GM20431 (cell line): ENCODE measurements around the gene SLC35A2.

Experiments used
- in situ Hi-C: fragments of 300-500 bp; cut with MseI, MboI; formaldehyde crosslinking; loops from one replicate; pipeline ENCODE4 v1.15.0; 2020; ENCODE audit warnings: low sequenced_read_pairs; ENCODE audit not compliant: unreplicated experiment

Gene SLC35A2

GRCh38 chrX:48933757-48934156 lies 22.3 kb upstream of the SLC35A2 start:
- in situ Hi-C loops, result no loop called here

GRCh38 chrX:48927736-48928382 lies 16.4 kb upstream of the SLC35A2 start:
- in situ Hi-C loops, result no loop called here

- in situ Hi-C loops, result no loop called here
Observed at GRCh38 chrX:48927123-48927522, 15.7 kb upstream of the SLC35A2 start.

- in situ Hi-C loops, result no loop called here
Observed at GRCh38 chrX:48924270-48924669, 12.8 kb upstream of the SLC35A2 start.

GRCh38 chrX:48923771-48924170 lies 12.3 kb upstream of the SLC35A2 start:
- in situ Hi-C loops, result no loop called here

DNA sequence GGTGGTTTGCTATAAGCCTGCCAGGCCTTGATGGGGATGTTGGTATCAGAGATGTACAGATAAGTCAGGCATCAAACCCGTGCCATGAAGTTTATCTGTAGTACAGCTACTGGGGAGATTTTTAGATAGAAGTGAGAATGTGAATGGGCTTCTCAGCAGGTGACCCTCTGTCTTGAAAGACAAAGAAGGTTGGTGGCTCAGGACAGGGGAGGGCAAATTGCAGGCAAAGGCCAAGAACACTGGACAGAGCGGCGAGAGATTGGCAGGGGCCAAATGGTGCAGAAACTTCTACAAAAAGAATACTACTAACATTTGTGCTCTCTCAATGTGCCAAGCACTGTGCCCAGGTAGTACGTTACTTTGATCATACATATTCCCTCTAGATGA lies 9.3 kb upstream of the SLC35A2 start:
- in situ Hi-C loops, result no loop called here

GRCh38 chrX:48919947-48920717 lies 8.7 kb upstream of the SLC35A2 start:
- in situ Hi-C loops, result no loop called here

DNA sequence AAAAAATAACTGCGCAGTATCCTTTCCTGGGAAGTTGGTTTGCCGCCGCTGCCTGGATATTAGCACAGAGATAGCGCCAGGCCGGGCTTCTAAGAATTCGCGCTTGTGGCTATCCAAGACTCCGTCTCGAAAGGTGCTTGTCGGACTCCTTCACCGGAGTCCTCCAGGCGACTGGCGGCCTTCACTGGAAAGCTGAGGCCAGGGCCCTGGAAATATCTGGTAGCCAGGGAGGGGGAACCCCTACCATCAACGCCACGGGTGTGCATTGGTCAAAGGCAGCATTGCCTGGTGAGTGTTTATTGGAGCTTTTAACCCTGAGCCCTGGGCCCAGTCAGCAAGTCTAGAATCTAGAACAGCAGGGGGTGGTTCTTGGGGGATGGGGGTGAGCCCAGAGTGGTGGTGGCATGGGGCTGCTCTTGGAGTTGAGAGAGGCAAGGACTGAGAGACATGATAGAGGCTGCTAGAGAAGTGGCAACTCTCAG lies 8.0 kb upstream of the SLC35A2 start:
- in situ Hi-C loops, result no loop called here

DNA sequence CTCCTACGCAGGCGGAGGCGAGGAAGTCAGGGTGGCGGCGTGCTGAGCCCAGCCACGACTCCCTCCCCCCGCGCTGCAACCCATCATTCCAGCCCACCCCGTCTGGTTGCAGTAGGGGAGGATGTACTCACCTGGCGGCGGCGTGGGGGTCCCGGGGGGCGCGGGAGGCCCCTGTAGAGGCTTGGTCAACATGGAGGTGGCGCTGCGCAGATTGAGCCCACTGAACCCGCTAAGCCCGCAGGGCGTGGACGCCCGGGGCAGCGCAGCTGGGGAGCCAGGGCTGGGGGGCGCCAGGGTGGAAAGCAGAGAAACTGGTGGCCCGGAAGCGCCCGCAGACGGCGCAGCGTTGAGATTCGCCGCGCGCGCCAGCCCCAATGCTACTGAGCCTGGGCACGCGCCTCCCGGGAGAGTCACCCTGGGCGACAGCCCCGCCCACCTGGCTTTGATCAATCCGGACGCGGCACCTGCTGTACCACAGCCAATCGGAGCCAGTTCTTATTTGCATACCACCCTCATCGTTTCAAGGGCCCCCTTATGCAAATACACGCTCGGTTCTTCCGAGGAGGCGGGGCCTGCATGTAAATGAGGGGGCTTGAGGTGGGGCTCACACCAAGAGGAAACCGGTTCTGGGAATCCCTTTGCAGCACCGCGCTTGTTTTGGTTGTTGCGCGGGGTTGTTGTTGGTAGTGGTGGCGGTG lies 7.3 kb upstream of the SLC35A2 start, which contains the start of gene PIM2:
Gene PIM2 (minus strand): TSS at position 382 of the 698 bp plus-strand sequence. CDS start 190 bp downstream, at position 192.
- in situ Hi-C loops, result no loop called here

DNA sequence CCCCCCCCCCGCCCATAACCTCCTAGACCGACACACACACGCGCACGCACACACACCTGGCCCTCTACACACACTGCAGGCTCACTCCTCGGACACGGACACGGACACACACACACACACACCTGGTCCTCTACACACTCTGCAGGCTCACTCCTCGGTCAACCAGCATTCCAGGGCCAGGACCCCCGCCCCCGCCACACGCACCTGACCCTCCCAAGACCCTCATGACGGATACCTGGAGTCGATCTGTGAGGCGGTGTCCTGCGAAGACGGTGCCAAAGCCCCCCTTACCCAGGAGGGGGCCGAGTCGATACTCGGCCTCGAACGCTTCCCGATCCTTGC lies 6.8 kb upstream of the SLC35A2 start:
- in situ Hi-C loops, result no loop called here

DNA sequence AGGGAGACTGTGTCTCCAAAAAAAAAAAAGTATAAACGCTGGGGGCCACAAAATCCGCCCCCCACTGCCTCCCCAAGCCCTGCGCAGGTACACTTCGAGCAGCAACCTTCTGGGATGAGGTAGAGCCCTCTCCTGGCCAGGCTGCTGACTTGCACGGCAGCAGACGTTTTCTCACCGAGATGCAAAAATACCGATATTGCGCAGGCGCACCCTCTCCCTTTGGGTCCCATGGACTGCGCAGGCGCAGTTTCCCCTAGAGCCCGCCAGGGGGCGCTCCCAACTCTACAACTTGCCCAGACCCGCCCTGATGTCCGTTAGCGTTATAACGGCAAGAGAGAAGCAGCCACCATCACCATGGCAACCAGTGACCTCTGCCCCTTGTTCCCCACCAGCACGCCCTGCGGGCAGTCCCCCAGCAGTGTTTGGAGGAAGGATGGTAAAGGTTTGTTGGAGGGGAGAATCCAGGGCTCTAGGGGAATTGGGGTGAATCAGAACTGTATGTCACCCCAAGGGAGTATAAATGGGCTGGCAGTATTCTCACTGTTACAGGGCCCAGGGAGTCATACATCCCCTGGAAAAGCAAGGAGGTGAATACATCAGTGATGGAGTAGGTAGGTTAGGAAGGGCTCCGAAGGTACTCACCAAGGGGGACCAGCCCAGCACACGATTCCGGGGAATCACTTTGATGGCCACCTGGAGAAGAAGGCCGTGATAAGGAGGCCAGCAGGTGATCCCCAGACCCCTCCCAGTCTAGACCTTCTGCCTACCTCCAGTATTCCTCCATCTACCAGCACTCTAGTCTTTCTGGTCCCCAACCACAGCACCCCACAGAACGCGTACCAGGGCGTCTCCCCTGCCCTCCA lies 5.9 kb upstream of the SLC35A2 start:
- in situ Hi-C loops, result no loop called here

GRCh38 chrX:48914593-48915493 lies 3.4 kb upstream of the SLC35A2 start:
- in situ Hi-C loops, result no loop called here

DNA sequence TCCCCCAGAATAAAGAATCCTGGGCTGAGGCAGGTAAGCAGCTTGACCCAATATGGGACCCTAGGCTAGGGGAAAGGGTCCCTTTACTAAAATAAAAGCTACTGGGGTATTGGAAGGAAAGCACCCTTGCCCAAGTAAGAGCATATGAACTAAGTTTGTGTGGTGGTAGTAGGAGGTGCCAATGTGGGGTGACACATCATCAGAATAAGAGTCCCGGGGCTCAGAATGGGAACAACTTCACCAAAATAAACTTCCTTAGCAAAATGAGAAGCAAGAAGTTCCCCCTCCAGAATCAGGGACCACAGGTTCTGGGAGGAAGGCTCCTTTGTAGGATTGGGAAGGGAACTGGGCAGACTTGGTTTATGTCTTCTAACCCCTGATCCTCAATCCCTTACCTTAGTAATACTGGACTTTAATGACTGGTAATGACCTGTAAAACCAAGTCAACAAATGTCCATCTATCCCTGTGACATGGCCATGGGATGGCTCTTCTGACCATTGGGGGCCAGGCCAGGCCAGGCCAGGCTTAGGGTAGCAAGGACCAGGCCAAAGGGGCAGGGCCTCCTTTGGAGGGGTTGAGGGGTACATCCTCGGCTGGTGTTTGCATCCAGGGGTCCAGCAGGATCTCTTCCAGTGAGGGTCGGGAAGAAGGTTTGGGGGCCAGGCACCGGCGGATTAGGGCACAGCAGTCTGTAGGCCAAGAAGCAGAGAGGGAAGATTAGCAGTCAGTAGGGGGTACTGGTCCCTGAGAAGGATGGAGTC lies 2.3 kb upstream of the SLC35A2 start:
- in situ Hi-C loops, result no loop called here

DNA sequence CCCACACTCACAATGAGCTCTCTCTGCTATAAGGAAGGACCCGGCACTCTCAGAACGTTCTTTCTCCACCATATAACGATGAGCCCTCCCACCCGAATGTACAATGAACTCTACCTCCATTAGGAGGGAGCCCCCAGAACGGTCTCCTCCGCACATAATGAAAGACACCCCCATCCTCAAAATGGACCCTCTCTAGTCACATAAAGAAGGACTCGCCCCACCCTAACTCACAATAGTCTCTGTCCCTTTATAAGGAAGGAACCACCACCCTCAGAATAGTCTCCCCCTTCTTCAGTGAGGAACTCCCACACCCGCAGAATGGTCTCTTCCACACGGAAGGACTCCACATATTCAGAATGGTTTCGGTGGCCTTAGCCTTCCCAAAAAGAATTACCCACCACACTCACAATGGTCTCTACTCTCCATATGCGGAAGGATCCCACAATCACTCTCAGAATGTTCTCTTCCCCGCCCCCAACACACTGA lies 477 bp downstream of the SLC35A2 start:
- in situ Hi-C loops, result no loop called here

- in situ Hi-C loops, result no loop called here
Observed at GRCh38 chrX:48909703-48910294, 1.6 kb downstream of the SLC35A2 start.

DNA sequence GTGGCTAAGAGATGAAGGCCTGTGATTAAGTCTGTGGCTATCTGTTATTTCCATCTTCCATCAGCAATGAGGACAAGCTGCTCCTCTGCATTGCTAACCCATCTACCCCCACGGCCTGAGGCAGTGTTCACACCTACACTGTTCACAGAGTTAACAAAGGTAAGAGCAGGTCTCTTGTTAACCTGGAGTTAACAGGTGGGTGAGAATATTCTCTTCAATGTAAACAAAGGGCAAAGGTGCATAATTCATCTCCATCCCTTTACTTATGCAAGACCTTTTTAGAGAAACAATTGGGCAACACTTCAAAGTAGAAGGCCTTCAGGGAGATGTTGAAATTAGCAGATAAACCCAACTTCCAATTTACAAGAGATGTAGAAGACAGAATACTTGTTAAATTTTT lies 2.8 kb downstream of the SLC35A2 start:
- in situ Hi-C loops, result no loop called here

DNA sequence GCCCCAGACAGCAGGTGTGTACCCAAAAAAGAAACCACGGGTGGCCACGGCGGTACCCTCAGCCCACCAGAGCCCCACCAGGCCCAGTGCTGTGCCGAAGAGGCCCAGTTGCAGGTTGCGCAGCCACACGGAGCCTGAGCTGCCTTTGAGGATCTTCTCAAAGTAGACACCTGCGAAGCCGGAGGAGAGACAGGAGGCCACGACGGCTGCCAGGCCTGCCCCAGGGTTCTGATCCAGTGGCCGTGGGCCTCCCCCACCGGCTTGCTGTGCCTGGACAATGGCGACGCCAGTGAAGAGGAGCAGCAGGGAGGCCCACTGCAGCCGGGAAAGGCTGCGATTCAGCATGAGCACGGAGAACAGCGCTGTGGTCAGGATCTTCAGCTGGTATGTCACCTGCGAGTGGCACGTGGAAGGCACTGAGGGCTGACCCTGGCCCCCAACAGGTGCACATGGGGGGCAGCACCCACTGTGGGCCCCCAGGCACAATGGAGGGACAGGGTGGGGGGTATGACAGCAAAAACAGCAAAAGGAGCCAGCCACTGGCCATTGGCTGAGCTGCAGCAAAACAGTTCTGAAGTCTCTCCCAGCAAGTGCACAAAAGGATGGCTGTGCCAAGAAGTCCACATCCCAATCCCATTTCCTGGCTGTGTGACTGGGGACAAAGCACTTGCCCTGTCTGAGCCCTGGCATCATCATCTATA lies 6.2 kb downstream of the SLC35A2 start:
- in situ Hi-C loops, result no loop called here
